Measurements from ENCODE around the gene AKR7A2. TPM values are rescaled to one million over a fixed set of nuclear protein-coding genes. Genes with fewer than 3 reads are reported as not detected.
A peak's percentile ranks its signal among the peaks of the same experiment; 100 is the strongest.

AKR7A2 gene
- total RNA-seq, 1 donor from 2014 or later = 31.1 TPM

DNA sequence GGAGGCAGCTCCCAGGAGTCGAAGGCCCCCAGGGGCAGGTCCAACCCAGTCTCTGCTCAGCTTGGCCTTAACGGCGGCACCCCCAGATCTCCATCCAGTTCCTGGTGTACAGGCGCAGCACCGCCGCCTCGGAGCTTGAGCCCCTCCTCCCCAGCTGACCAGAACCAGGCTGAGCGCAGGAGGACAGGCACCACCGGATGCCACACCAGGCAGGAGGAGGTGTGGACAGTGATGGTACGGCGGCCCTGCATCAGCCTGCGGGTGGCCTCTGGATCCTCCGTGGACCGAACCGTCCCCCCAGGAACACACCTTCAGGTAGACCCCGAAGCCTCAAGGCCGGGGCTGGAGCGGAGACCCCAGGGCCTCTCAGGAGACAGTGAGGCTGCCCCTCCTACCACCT lies 16.5 kb upstream of the AKR7A2 start:
- Mint-ChIP-seq H3K9me3 (no peaks in the 10 kb centered on the region), H3K36me3 (ENCODE audit: low read depth) (no peaks in the 10 kb centered on the region), H3K27ac (no peak overlapping the region), H3K27me3 (ENCODE audit: insufficient read depth) (no peaks in the 10 kb centered on the region), H3K4me3 (no peak overlapping the region), H3K4me1 (ENCODE audit: low read depth) (no peaks in the 10 kb centered on the region)
- no peak for DNase-seq (ENCODE audit: low spot score)
- intact Hi-C loops (cut with micrococcal nuclease) = no loop called here

DNA sequence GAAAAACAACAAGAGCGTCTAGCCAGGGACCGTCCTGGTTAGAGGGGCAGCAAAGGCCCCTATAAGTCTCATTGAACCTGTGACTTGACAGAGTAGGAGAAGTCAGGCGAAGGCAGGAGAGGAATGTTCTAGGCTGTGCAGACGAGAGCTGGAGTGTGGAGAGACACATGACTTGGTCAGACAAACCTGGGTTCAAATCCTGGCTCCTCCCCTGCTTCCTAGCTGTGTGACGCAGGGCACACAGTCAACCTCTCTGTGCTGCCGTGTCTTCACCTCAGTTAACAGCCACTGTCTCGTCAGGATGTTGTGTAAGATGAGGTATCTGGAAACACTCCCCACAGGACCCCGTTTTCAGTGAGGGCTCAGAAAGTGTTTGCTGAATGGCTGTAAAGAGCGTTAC lies 15.8 kb upstream of the AKR7A2 start:
- no peak for DNase-seq (ENCODE audit: low spot score)
- intact Hi-C loops (cut with micrococcal nuclease) = no loop called here
- H3K4me1 Mint-ChIP-seq (ENCODE audit: low read depth) = no peaks in the 10 kb centered on the region
- H3K27me3 Mint-ChIP-seq (ENCODE audit: insufficient read depth) = no peaks in the 10 kb centered on the region
- no peaks in the 10 kb centered on the region for H3K9me3 Mint-ChIP-seq
- no peak overlapping the region for H3K4me3 Mint-ChIP-seq
- H3K27ac Mint-ChIP-seq = no peak overlapping the region
- H3K36me3 Mint-ChIP-seq (ENCODE audit: low read depth) = no peaks in the 10 kb centered on the region

- H3K27ac Mint-ChIP-seq = no peak overlapping the region
- H3K4me3 Mint-ChIP-seq = no peak overlapping the region
- no peaks in the 10 kb centered on the region for H3K4me1 Mint-ChIP-seq (ENCODE audit: low read depth)
- no peaks in the 10 kb centered on the region for H3K27me3 Mint-ChIP-seq (ENCODE audit: insufficient read depth)
- H3K36me3 Mint-ChIP-seq (ENCODE audit: low read depth) = no peaks in the 10 kb centered on the region
- no peak for DNase-seq (ENCODE audit: low spot score)
- intact Hi-C loops (cut with micrococcal nuclease) = no loop called here
- no peaks in the 10 kb centered on the region for H3K9me3 Mint-ChIP-seq
Measured at GRCh38 chr1:19327301-19327700, 15.4 kb upstream of the AKR7A2 start.

DNA sequence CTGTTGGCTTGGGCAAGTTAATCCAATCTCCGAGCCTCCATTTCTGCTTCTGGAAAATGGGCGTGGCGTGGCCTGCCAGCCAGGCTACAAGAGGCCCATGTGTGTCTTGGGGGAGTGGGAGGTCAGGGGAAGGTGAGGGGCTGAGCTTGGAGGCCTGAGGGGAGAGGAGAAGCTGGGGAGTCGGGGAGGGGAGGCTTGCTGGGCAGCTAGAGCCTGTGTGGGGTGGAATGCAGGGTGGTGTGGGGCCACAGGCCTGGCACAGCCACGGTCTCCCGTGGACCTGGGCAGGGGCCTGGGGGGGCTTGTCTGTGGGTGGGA lies 14.8 kb upstream of the AKR7A2 start:
- no peak for DNase-seq (ENCODE audit: low spot score)
- Mint-ChIP-seq H3K27me3 (ENCODE audit: insufficient read depth) (no peaks in the 10 kb centered on the region), H3K4me1 (ENCODE audit: low read depth) (no peaks in the 10 kb centered on the region), H3K27ac (peak overlapping the region; percentile 23), H3K4me3 (no peak overlapping the region), H3K9me3 (no peaks in the 10 kb centered on the region), H3K36me3 (ENCODE audit: low read depth) (peaks cover 3% of the 10 kb centered on the region)
- intact Hi-C loops (cut with micrococcal nuclease) = no loop called here

DNA sequence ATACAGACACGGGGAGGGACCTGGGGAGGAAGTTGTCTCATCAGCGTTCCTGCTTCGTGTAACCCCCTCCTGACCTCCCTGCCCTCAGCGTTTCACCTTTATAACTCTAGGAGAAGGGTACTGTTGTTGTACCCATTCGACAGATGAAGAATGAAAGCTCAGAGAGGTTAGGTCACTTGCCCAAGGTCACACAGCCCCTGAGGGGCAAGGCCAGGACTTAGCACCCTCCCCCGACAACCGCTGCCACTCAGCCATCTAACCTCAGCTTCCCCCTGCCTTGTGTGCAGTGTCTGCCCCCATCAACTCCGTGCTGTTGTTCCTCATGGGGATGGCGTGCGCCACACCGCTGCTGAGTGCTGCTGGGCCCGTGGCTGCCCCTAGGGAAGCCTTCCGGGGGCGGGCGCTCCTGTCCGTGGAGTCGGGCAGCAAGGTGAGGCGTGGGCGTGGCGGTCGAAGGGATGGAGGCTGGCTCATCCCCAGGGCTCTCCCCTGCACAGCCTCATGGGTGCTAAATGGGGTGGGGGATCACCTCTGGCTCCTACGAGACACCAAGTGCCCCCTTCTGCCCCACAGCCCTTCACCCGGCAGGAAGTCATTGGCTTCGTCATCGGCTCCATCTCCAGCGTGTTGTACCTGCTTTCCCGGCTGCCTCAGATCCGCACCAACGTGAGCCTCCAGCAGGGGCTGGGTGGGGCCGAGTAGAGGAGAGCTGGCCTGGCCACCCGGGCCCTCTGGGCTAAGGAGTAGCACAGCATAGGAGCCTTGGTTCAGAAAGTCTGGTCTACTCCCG lies 14.2 kb upstream of the AKR7A2 start:
- no peaks in the 10 kb centered on the region for H3K4me1 Mint-ChIP-seq (ENCODE audit: low read depth)
- H3K36me3 Mint-ChIP-seq (ENCODE audit: low read depth) = peaks cover 3% of the 10 kb centered on the region
- no peak for DNase-seq (ENCODE audit: low spot score)
- H3K27ac Mint-ChIP-seq = peak overlapping the region; percentile 23
- H3K9me3 Mint-ChIP-seq = no peaks in the 10 kb centered on the region
- H3K4me3 Mint-ChIP-seq = no peak overlapping the region
- H3K27me3 Mint-ChIP-seq (ENCODE audit: insufficient read depth) = no peaks in the 10 kb centered on the region
- intact Hi-C loops (cut with micrococcal nuclease) = no loop called here

DNA sequence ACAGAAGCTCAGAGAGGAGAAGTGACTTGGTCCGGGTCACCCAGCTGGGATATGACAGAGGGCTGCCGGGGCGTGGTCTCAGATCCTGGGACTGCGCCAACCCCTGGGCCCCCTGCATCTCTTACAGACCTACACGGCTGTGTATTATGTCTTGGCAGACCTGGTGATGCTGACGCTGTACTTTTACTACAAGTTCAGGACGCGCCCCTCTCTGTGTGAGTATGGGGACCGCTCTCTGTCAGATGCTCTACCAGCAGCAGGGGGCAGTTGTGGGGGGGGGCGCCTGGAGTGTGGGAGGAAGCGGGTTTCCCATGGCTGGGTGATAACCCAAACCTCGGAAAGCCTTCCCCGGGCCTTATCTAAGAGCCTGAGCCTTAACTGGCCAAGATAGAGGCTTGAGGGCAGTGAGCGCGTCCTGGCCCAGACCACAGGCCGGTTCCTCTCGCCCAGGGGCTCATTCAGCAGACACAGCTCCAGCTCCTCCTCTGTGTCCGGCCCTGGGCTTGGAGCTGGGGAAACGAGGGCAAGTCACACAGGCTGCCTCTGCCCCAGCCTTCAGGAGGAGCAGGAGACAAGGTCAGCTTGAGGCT lies 13.5 kb upstream of the AKR7A2 start:
- Mint-ChIP-seq H3K9me3 (no peaks in the 10 kb centered on the region), H3K27me3 (ENCODE audit: insufficient read depth) (no peaks in the 10 kb centered on the region), H3K4me3 (no peak overlapping the region)

GRCh38 chr1:19324665-19324990 lies 12.7 kb upstream of the AKR7A2 start:
- H3K9me3 Mint-ChIP-seq = no peaks in the 10 kb centered on the region
- intact Hi-C loops (cut with micrococcal nuclease) = no loop called here
- H3K27ac Mint-ChIP-seq = no peak overlapping the region

More for the DNA sequence above, 13.5 kb upstream of the AKR7A2 start:
- Mint-ChIP-seq H3K36me3 (ENCODE audit: low read depth) (peaks cover 3% of the 10 kb centered on the region), H3K27ac (no peak overlapping the region), H3K4me1 (ENCODE audit: low read depth) (no peaks in the 10 kb centered on the region)
- DNase-seq (ENCODE audit: low spot score) = no peak
- intact Hi-C loops (cut with micrococcal nuclease) = no loop called here

DNA sequence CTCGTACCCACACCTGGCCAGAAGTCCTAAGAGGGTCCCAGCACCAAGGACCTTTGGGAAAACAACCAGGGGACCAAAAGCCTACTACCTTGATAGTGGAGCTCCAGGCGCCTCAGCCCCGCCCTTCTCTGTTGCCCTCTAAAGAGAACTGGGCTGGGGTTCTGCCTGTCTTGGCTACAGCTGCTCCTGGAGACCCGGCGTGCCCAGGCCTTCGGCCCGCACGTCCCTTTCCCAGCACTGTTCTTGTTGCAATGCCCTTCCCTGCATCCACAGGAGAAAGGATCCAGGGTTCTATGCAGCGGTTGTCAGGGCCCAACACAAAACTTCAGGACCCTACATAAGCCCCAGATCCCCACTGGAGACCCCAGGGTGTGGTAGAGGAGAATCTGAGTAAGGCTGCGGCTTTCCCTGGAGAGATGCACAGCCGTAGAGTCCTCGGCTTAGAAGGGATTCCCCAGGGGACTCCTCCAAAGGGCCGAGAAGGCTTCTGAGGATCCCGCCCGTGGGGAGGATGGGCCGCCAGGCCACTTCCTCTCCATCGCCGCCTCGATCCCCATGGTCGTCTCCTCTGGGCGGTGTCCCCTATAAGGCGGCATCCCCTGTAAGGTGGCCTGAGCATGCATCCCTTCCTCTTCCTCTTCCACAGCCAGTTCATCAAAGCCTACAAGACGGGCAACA lies 12.2 kb upstream of the AKR7A2 start:
- Mint-ChIP-seq H3K9me3 (no peaks in the 10 kb centered on the region), H3K4me3 (no peak overlapping the region), H3K36me3 (ENCODE audit: low read depth) (peaks cover 3% of the 10 kb centered on the region), H3K27me3 (ENCODE audit: insufficient read depth) (no peaks in the 10 kb centered on the region), H3K4me1 (ENCODE audit: low read depth) (no peaks in the 10 kb centered on the region), H3K27ac (no peak overlapping the region)
- intact Hi-C loops (cut with micrococcal nuclease) = no loop called here
- no peak for DNase-seq (ENCODE audit: low spot score)

More at GRCh38 chr1:19324665-19324990, 12.7 kb upstream of the AKR7A2 start:
- no peak overlapping the region for H3K4me3 Mint-ChIP-seq
- peaks cover 3% of the 10 kb centered on the region for H3K36me3 Mint-ChIP-seq (ENCODE audit: low read depth)
- no peaks in the 10 kb centered on the region for H3K27me3 Mint-ChIP-seq (ENCODE audit: insufficient read depth)
- no peaks in the 10 kb centered on the region for H3K4me1 Mint-ChIP-seq (ENCODE audit: low read depth)
- DNase-seq (ENCODE audit: low spot score) = no peak

GRCh38 chr1:19322481-19322880 lies 10.5 kb upstream of the AKR7A2 start:
- no peaks in the 10 kb centered on the region for H3K4me1 Mint-ChIP-seq (ENCODE audit: low read depth)
- no peak for DNase-seq (ENCODE audit: low spot score)
- no peak overlapping the region for H3K4me3 Mint-ChIP-seq
- no peak overlapping the region for H3K27ac Mint-ChIP-seq
- H3K36me3 Mint-ChIP-seq (ENCODE audit: low read depth) = peaks cover 6% of the 10 kb centered on the region
- H3K27me3 Mint-ChIP-seq (ENCODE audit: insufficient read depth) = no peaks in the 10 kb centered on the region
- no peaks in the 10 kb centered on the region for H3K9me3 Mint-ChIP-seq
- intact Hi-C loops (cut with micrococcal nuclease) = no loop called here

- no peak overlapping the region for H3K27ac Mint-ChIP-seq
- no peak overlapping the region for H3K4me3 Mint-ChIP-seq
- DNase-seq (ENCODE audit: low spot score) = no peak
- H3K4me1 Mint-ChIP-seq (ENCODE audit: low read depth) = peaks cover 4% of the 10 kb centered on the region
- H3K9me3 Mint-ChIP-seq = no peaks in the 10 kb centered on the region
- H3K27me3 Mint-ChIP-seq (ENCODE audit: insufficient read depth) = no peaks in the 10 kb centered on the region
- intact Hi-C loops (cut with micrococcal nuclease) = no loop called here
- peaks cover 6% of the 10 kb centered on the region for H3K36me3 Mint-ChIP-seq (ENCODE audit: low read depth)
Measured at GRCh38 chr1:19321071-19321470, 9.1 kb upstream of the AKR7A2 start.

- Mint-ChIP-seq H3K4me3 (no peak overlapping the region), H3K36me3 (ENCODE audit: low read depth) (peaks cover 6% of the 10 kb centered on the region), H3K27me3 (ENCODE audit: insufficient read depth) (no peaks in the 10 kb centered on the region), H3K4me1 (ENCODE audit: low read depth) (peaks cover 12% of the 10 kb centered on the region), H3K9me3 (no peaks in the 10 kb centered on the region), H3K27ac (no peak overlapping the region)
- intact Hi-C loops (cut with micrococcal nuclease) = no loop called here
- no peak for DNase-seq (ENCODE audit: low spot score)
Measured at GRCh38 chr1:19319196-19319595, 7.3 kb upstream of the AKR7A2 start.

- no peak overlapping the region for H3K4me3 Mint-ChIP-seq
- peaks cover 22% of the 10 kb centered on the region for H3K4me1 Mint-ChIP-seq (ENCODE audit: low read depth)
- no peaks in the 10 kb centered on the region for H3K27me3 Mint-ChIP-seq (ENCODE audit: insufficient read depth)
- intact Hi-C loops (cut with micrococcal nuclease) = no loop called here
- no peak overlapping the region for H3K27ac Mint-ChIP-seq
- H3K9me3 Mint-ChIP-seq = no peaks in the 10 kb centered on the region
- H3K36me3 Mint-ChIP-seq (ENCODE audit: low read depth) = peaks cover 6% of the 10 kb centered on the region
- no peak for DNase-seq (ENCODE audit: low spot score)
Measured at GRCh38 chr1:19317126-19317910, 5.4 kb upstream of the AKR7A2 start.
